Measurements from ENCODE around the gene MROH8.
A peak's percentile ranks its signal among the peaks of the same experiment; 100 is the strongest.

The MROH8 gene

DNA sequence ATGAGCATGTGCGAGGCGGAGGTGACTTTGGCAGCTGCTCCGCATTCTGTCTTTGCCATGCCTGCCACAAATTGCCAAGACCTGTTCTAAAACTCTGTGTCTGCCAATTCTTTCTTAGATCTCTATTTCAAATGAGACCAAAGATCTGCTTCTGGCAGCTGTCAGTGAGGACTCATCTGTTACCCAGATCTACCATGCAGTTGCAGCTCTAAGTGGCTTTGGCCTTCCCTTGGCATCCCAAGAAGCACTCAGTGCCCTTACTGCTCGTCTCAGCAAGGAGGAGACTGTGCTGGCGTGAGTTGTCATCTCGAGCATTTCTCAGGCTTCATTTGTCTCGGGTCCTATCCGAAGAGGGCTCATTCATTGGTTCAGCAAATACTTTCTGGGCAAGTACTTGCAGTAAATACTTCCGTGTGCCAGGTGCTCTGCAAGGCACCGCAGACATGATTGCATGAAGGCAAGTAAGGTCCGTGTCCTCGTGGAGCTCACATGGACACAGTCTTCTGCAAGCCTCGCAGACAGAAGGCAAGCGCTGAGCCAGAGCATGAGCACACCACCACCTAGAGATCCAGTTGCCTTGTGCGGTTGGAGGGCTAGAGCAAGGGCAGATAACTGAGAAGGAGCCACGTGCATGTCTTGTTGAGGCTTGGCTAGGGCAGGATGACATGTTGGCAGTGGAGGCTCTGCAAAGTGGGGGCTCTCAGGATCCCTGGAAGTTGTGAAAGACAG is 19.7 kb upstream of the MROH8 start:
- peak; percentile 92 for DNase-seq

DNA sequence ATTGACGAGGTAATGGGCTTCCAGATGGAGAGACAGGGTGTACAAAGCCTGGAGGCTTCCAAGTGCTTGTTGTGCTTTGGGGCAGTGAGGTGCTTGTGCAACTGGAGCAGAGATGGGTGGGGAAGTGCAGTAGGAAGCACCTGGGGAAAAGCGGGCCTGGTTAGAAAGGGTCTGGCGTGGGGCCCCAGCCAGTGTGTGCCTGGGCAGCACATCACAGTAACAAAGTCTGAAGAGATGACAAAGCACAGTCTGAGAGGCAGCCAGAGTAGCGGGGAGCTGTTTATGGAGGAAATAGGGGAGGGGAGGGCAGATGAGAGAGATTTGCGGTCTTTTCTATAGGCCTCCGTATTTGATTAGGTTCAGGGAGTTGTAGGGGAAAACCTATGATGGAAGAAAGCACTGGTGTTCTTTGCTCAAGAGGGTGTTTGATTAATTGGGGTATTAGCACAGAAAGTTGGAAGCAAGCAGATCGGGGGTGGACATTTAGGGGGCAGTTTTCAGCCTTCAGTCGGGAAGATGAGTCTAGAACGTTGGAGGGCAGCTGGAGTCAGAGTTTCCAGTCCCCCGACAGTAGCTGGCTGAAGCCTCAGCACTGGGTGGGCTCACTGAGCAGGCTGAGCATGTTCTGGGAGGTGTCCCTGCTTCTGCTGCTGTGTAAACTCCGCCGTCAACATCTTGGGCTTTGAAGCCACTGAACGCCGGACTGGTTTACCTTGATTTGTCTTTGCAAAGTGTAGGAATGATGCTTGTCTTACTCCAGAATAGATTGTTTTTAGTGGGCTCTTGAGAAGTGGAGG is 15.5 kb upstream of the MROH8 start:
- DNase-seq = no peak

DNA sequence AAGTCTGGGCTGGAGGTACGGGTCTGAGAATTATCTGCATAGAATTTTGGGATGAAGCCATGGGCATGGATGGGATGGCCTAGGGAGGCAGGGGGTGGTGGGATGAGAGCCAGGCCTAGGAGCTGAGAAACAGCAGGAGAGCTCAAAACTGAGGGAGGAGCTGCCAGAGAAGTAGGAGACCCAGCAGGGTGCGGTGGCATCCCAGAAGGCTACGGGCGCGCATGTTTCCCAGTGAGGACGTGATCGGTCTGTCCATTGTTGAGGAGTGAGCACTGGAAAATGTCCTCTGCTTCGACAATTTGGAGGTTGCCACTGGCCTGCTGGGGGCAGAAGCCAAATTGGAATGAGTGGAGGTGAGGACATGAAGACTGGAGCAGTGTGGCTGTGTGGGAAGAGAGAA is 14.5 kb upstream of the MROH8 start:
- peak; percentile 33 for DNase-seq

DNA sequence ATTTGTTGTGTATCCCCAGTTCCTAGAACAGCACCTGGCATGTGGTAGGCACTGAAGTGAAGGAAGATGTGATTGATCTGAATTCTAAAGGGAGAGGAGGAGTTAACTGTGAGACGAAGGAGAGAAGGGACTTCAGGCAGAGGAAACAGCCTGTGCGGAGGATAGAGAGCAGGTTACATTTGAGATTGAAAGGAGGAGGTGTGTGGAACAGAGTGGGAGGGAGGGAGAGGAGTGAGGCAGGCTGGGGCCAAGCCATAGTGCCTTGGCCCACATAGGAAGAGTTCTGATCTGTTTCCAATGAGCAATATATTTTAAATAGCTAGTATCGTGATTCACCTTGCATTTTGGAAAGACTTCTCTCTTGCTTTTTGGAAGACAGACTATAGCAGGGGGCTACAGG is 13.9 kb upstream of the MROH8 start:
- DNase-seq = no peak

DNA sequence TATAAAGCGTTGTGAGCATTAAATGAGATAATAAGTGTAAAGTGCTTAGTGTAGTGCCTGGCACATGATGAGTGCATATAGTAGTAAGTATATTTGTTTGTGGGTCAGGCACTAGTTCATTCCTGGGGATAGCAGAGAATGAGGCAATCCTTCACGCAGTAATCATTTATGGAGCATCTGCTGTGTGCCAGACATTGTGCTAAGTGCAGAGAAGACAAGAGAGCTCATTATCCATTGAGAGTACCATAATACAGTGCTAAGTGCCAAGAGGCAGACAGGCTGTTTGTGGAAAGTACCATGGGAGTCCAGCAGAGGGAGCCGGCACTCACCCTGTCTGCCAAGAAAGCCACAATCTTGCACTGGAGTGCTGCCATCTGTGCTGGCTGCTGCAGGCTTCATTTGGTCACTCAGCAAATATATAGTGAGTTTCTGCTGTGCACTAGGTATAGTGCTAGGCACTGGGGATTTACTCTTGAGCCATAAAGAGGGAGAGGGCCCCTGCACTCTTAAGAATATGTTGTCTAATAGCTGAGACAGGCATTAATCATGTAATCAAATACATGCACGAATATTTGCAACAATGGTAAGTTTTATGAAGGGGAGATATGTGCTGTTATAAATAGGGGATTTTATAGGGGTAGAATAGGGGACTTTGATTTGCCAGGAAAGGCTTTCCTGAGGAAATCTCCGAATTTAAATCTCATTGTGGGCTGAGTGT is 12.9 kb upstream of the MROH8 start:
- peak; percentile 88 for DNase-seq

DNA sequence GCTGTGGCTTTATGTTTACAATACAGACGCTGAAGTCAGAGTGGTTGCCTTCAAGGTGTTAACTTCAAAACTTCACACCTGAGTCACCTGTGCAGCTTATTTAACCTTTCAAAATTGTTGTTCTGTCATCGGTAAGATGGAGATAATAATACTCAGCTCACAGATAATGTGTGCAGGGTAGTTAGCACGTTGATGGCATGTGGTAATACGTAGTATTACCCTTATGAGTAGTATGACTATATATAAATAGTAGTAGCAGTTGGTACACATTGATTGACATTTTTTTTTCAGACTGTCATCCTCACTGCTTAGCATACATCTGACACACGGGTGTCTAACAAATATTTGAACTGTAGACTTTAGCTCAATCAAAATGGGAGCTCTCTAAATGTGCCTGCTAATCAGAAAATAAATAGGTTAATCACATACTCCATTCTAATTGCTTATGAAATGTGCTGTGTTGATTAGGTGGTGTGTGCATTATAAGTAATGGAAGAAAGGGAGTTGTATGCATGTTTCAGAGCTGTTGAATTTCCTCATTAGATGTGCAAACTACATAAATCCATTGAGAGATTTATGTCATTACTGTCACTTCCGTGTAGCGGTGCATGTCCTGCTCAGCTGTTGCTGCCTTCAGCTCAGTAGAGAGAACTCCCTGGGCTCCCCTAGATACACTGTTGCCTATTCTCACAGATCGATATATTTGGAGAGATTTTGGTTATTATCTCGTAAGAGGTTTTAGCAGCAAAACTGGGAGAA is 11.2 kb upstream of the MROH8 start:
- DNase-seq = no peak

DNA sequence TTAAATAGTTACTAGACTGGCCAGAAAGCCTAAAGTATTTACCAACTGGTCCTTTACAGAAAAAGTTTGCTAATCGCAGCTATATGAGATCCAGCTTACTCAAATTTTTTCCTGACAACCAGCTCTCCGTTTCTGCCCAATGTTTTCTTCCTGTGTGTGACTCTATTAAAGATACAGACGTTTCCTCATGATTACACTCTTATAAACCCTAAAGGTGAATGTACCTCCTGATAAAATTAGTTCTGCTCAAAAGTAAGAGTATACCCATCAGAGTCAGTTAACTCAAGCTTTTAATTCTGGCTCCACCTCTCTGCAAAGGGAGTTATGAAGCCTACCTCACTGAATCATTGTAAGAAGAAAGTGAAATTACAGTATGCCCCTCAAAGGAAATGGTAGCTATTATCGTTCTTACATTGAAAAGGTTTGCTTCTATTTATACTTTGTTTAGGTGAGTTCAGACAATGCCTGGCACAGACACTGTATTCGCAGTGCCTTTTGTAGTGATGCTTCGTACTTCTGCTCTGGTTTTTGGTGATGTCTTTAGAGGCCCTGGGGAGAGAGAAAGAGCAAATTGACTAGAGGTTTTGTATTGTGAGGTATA is 10.2 kb upstream of the MROH8 start:
- no peak for DNase-seq

DNA sequence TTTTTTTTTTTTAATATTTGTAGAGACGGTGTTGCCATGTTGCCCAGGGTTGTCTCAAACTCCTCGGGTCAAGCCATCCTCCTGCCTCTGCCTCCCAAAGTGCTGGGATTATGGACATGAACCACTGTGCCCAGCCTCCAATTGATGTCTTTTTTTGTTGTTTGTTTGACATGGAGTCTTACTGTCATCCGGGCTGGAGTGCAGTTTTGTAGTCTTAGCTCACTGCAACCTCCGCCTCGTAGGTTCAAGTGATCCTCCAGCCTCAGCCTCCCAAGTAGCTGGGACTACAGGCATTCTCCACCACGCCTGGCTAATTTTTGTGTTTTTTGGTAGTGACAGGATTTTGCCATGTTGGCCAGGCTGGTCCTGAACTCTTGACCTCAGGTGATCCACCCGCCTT is 9.4 kb upstream of the MROH8 start:
- no peak for DNase-seq

DNA sequence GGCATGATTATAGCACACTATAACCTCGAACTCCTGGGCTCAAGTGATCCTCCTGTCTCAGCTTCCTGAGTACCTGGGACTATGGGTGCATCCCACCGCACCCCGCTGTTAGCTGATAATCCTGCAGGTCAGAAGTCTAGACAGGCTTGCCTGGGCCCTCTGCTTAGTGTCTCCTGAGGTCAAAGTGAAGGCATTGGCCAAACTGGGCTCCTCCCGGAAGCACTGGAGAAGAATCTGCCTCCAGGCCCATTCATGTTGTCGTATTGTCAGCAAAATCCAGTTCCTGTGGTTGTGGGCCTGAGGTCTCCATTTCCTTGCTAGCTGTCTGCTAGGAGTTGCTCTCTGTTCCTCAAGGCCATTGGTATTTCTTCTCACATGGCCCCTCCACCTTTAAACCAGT is 6.3 kb upstream of the MROH8 start:
- no peak for DNase-seq

DNA sequence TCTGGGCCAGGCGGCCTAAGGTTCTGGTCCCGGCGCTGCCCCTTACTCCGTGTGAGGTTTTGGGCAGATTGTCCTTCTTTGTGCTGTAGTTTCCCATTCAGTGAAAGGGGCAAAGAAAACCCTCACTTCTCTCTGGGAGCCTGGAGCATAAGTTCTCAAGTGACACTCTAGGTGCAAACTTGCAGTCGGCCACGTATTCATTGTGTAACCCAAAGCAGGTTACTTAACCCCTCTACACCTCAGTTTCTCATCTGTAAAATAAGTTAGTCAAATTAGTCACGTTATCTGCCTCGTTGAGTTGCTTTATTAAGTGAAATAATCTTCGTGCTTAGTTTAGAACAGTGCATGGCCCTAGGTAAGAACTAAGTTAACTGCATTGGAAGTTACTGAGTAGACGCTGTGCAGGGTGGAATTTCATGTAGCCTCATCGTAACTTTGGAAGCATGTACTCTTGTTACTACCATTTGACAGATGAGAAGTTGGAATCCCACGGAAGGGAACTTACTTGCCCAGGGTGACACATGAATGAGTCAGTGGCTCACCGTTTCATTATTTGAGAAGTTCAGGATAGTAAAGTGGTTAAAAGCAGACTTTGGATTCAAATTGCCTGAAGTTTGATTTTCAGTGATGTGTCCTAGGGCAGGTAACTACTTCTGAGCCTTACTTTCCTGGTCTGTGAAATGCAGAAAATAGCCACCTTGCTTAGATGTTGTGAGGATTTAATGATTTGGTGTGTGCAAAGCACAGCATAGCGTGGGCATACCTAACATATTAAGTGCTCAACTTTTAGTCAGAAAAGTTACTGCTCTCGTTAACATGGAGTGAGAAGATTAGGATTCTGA is 556 bp upstream of the MROH8 start:
- DNase-seq = no peak

DNA sequence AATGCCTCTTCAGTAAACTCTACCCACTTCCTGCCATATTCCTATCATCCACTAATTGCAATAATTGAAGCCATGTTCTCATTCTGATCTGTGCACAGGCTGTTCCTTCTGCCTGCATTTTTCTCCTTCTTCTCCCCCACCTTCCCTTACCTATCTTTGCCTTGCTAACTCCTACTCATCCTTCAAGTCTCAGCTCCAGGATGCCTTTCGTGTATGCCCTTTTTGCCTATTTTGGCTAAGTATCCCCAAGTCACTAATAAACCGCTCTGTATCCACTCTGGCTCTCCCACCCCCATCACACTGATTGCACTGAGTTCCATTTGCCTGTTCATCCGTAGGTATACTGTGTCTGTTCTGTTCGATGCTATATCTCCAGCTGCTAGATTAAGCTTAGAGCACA is 6.5 kb downstream of the MROH8 start:
- no peak for DNase-seq

DNA sequence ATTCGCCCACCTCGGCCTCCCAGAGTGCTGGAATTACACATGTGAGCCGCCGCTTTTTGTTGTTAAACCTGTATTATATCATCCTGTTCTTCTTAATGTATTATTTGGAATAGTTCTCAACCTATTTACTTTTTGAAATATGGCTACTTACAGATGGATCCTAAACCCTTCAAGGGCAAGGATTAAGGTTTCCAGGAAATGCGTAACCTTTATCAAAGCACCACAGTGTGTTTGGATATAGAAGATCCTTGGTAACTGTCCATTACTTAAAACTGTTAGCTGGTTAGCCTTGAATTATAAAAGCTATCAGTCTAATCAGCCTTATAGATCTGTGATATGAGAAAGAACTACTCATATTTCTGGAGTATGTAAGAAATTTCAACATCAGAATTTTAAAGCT is 12.5 kb downstream of the MROH8 start:
- DNase-seq = no peak

DNA sequence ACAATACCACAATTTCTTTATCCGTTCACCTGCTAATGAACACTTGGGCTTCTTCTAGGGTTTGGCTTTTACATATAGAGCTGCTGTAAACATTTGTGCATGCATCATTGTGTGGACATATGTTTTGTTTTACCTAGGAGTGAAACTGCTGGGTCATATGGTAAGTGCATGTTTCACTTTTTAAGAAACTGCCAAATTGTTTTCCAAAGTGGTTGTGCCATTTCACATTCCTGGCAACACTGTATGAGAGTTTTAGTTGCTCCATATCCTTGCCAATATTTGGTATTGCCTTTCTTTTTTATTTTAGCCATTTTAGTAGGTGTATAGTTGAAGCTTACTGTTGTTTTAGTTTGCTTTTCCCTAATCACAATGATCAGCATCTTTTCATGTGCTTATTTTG is 14.3 kb downstream of the MROH8 start:
- no peak for DNase-seq

DNA sequence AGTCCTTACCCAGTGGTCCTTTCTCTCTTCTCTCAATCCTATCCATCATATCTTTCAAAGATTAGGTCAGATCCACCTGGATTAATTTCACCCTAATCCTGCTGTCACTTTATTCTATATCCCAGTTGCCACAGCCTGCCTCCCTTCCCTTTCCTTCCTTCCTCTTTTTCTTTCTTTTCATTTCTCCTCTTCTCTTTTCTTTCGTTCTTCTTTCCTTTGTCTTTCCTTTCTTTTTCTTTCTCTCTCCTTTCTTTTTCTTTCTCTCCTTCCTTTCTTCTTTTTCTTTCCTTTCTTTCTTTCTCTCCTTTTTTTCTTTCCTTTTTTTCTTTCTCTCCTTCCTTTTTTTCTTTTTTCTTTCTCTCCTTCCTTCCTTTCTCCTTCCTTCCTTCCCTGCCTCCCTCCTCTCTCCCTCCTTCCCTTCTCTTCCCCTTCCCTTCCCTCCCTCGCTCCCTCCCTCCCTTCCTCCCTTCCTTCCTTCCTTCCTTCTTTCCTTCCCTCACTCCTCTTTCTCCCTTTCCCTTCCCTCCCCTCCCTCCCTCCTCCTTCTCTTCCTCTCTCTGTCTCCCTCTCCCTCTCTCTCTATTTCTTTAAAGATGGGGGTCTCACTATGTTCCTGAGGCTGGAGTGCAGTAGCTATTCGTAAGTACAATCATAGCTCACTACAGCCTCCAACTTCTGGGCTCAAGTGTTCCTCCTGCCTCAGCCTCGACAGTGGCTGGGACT is 15.4 kb downstream of the MROH8 start:
- DNase-seq = no peak

DNA sequence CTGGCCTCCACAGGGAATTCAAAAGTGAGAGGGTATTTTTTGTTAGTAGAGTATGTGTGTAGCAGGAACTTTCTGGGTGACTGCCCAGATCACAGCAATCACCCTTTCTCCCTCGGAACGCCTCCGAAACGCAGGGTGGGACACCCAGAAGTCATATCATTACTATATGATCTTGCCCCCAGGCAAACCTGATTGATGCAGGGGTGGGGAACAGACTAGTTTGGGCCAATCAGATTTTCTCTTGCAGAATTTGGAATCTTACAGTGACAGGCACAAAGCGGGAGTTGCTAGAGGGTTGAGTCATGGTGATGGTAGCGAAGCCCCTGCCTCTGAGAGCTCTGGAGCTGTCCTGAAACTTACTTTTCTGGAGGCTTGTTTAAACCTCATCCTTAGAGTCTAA is 16.7 kb downstream of the MROH8 start:
- no peak for DNase-seq

DNA sequence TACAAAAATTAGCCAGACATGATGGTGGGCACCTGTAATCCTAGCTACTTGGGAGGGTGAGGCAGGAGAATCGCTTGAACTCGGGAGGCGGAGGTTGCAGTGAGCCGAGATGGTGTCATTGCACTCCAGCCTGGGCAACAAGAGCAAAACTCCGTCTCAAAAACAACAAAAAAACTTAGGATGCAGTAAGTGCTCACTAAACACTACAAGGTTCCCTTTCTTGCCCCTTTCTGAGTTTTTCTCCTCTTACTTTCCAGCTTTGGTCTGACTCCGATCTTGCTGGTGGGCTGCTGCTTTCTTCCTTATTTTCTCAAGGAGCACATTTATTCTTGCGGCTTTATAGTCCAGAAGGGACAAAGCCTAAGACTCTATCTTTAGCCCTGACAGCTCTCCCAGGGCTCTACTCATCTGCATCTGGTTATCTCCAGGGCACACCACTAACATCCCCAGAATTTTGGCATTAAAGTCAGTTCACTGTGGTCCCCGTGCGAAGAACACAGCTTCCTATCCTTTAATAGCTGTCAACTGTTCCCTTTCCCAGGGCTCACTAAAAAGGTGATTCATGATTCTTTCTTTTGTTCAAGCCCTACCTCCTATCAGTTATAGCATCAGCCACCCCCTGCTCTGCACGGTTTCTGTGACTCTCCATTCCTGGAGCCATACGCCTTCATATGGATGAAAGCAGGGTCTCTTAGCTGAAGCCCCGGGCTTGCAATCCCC is 17.4 kb downstream of the MROH8 start:
- DNase-seq = no peak

DNA sequence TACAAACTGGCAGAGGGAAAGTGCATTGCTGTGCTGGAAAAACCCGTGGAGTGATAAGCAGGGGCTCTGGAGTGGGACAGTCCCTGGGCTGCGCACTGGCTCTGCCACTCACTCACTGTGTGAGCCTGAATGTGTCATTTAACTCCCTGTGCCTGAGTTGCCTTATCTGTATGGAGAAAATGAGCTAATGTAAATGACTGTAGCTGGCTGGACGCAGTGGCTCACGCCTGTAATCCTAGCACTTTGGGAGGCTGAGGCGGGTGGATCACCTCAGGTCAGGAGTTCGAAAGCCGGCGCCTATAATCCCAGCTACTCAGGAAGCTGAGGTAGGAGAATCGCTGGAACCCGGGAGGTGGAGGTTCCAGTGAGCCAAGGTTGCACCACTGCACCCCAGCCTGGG is 18.7 kb downstream of the MROH8 start:
- DNase-seq = no peak

DNA sequence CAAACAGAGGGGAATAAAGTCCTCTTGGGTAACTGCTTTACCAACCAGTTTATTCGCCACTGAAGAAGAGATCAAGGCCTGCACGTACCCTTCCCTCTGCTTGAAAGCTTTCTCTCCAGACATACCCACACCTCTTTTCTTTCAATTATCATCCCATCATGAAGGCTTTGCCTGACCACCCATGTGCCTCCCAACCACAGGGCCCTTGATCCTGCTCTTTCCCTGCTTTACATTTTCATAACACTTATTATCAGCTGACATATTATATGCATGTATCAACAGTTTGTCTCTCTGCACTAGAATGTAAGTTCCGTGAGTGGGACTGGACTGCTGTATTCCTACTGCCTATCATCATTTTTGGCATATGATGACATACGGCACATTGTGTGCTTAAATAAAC is 21.1 kb downstream of the MROH8 start:
- DNase-seq = no peak

DNA sequence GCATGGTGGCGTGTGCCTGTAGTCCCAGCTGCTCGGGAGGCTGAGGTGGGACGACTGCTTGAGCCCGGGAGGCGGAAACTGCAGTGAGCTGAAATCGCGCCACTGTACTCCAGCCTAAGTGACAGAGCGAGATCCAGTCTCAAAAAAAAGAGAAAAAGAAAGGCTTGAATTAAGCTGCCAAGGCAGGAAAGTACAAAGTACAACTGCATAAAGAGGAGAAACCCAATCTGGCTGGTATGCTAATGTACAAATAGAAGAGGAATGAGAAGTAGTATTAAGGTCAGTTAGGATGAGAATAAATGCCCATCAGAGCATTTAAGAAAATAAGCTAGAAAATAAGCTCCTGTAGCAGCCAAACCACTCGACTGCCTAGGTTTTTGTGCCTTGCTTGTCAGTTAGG is 23.4 kb downstream of the MROH8 start:
- no peak for DNase-seq

DNA sequence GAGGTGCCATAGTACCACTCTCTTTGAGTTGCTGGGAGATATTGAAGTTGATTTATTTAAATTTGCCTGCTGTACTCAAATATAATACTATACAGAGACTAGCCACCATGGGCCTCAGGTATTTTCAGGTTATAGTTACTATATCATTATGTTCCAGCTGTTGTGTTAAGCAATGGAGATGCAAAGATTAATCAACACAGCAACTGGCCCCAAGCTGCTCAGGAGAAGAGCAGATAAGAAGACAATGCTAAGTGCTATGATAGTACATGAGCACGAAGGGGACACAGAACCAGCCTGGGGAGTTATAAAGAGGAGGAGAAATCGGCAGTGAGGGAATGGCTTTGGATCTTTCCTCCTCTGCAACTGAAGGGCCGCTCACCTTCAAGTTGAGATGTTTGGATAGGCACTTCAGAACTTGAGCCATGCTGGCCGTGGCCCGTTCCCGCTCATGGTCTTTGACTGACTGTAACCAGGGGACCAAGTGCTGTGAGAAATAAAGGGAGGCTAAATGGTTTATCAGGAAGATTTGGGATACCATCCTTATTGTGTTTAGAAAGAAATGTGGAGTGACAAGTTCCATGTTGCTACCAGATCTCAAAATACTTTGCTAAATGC is 24.6 kb downstream of the MROH8 start:
- DNase-seq = no peak
